Right forelimb (tissue), 1 donor: ENCODE results near the gene DMXL1.
"Not testable (repeated sequence)": the region's sequence is repeated elsewhere in the genome, so short reads cannot be mapped to it uniquely, and the experiment has no call there.

ENCODE experiments used
- DNase-seq: peaks from one replicate; pipeline ENCODE4 v3.0.0-alpha.2; 2018

The DMXL1 gene

DNA sequence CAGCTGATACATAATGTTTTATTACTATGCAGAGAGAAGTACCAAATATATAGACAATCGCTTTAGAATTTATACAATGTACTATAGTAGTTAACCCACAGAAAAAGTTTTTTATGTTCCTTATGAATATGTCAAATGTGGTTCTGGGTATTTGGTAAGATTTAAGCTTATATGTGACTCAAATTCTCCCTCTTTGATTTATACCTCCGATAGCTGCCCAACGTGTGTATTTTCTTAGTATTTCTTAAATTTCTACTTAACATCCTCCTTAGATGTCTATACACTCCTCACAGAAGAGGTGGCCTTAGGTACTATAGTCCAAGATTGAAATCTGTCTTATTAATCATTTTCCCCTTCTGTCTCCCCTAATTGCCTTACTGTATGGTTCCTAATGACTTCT, 146.3 kb downstream of the DMXL1 start:
- DNase-seq: no peak

DNA sequence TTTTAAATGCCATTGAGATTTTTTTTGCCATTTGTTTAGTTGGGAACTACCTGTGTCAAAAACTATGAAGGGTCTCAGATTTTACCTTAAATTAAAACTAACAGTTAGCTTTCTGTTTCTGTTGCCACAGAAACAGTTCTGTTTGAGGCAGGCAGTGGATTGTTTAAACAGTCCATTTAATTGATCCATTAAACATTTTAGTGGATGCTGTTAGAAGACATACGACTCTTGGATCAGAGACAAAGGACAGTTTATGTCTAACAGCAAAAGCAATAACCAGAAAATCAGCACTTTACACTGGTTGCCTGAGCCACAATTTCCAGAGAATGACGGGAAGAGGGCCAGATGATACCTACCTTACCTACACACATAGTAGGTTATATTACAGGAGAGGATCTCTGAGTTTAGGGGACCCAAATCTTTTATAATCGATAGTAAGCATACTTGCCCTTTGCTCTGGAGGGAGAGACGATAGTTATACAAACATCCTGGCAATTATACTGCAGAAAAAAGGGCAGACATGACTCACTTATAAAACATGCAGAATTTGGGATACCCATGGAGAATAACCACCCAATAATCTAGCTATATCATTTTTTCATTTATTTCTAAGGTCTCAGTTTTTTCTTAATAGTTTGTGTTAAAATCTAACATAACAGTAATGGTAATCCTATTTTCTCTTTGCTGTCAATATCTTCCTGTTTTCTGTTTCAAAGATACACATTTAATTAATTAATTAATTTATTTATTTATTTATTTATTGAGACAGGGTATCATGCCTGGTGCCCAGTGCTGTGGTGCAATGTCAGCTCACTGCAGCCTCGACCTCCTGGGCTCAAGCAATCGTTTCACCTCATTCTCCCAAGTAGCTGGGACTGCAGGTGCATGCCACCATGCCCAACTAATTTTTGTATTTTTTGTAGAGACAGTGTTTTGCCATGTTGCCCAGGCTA, 148.2 kb downstream of the DMXL1 start:
- DNase-seq: no peak

GRCh38 chr5:119220576-119221197, 149.8 kb downstream of the DMXL1 start:
- no peak for DNase-seq

DNA sequence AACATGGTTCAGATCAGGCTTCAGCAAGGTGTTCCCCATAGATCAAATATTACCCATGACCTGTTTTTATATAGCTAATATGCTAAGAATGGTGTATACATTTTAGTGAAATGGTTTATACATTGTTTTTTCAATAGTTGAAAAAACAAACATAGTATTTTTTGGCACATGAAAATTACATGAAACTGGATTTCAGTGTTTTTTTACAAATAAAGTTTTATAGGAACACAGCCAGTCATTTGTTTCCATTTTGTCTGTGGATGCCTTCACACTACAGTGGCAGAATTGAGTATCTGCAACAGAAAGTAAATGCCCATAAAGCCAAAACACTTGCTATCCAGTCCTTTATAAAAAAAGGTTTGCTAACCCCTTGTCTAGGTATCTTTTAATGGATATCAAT, 150.4 kb downstream of the DMXL1 start:
- no peak for DNase-seq

- DNase-seq: no peak
Observed at GRCh38 chr5:119229950-119230349, 159.1 kb downstream of the DMXL1 start.

GRCh38 chr5:119238265-119239118, 167.6 kb downstream of the DMXL1 start:
- no peak for DNase-seq

GRCh38 chr5:119239119-119239417, 168.2 kb downstream of the DMXL1 start:
- DNase-seq: no peak

GRCh38 chr5:119239826-119240225, 168.9 kb downstream of the DMXL1 start:
- DNase-seq: not testable (repeated sequence)

GRCh38 chr5:119243888-119244287, 173.0 kb downstream of the DMXL1 start:
- no peak for DNase-seq

DNA sequence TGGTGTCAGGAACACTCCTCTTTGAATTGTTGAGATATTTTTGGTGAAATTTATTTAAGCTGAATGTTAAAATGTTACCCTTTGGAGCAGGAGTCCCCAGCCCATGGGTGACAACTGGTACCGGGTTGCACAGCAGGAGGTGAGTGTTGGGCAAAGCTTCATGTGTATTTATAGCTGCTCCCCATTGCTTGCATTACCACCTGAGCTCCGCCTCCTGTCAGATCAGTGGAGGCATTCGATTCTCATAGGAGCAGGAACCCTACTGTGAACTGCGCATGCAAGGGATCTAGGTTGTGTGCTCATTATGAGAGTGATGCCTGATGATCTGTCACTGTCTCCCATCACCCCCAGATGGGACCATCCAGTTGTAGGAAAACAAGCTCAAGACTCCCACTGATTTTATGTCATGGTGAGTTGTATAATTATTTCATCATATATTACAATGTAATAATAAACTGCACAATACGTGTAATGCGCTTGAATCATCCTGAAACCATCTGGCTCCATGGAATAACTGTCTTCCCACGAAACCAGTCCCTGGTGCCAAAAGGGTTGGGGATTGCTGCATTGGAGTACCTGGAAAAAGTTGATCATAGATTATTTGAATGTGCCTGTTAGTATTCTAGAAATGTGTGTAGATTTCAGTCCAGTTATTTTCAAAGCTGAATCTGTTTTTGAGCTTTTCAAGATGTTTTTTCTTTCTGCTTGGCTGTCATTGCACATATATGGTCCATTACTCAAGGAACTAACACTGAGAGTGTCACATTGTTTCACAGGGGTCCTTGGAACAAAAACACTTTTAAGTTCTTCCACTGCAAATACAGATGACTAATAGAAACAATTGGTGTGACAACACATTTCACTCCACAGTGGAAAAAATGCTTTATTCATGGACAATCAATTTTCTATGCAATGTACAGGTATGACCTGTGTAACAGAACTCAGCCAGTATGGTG, 180.3 kb downstream of the DMXL1 start:
- no peak for DNase-seq

GRCh38 chr5:119255571-119256356, 184.9 kb downstream of the DMXL1 start:
- DNase-seq: no peak

DNA sequence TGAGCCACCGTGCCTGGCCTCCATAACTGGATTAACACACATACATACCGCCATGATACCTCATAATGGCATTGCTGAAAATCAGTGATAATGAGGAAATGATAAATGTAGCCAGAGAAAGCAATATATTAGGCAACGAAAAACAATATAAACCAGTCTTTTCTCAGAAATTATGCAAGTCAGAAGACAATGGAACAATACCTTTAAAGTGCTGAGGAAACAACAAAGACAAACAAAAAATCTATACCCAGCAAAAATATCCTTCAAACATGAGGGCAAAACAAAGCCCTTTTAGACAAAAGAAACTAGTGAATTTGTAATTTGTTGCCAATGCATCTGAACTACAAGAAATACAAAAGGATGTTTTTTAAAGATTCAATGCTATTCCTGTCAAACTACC, 186.7 kb downstream of the DMXL1 start:
- DNase-seq: no peak

GRCh38 chr5:119263639-119264038, 192.8 kb downstream of the DMXL1 start:
- DNase-seq: no peak

GRCh38 chr5:119264186-119264585, 193.3 kb downstream of the DMXL1 start:
- DNase-seq: no peak

DNA sequence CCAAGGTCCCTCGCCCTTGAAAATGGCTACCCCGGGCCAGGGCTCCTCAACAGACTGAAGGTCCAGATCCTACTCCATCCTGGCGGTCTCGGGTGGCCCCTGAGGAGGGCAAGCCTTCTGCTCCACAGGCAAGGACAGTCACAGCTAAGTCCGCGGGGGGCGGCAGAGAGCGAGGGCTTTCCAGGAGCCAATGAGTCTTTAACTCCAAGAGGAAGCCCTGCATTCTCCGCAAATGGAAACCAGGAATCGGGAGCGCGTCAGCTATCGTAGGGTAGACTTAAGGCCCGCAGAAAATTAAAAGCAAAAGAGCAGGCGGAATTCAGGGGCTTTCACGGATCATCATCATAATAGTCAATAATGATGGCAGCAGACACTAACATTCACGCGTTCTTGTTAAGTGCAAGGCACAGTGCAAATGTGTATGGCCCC, 197.1 kb downstream of the DMXL1 start:
- DNase-seq: peak; percentile 89

DNA sequence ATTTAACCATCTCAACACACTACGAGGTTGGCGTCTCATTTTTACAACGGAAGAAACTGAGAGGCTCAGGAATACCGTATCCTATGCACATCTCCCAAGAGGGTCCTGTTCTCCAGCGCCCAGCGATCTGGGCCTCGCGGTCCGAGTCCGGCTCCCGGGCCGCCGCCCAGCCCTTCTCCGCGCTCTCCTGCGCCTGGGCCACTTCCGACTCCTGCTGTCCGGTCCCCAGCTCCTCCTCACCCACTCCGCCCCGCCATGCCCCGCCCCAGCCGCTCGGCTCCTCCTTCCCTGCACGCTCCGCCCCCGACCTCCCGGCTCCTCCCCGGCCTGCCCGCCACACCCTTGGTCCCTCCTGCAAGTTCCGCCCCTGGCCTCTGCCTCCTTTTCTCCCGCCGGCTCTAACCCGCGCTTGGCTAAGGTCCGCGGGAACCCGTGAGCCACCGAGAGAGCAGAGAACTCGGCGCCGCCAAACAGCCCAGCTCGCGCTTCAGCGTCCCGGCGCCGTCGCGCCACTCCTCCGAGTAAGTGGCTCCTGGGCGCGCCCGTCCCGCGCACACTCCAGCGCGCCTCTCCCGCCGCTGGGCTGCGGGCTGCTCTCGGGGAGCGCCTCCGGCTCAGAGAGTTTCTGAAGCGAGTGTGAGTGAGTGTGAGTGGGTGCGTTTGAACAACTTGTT, 197.6 kb downstream of the DMXL1 start:
- DNase-seq: peak; percentile 99

DNA sequence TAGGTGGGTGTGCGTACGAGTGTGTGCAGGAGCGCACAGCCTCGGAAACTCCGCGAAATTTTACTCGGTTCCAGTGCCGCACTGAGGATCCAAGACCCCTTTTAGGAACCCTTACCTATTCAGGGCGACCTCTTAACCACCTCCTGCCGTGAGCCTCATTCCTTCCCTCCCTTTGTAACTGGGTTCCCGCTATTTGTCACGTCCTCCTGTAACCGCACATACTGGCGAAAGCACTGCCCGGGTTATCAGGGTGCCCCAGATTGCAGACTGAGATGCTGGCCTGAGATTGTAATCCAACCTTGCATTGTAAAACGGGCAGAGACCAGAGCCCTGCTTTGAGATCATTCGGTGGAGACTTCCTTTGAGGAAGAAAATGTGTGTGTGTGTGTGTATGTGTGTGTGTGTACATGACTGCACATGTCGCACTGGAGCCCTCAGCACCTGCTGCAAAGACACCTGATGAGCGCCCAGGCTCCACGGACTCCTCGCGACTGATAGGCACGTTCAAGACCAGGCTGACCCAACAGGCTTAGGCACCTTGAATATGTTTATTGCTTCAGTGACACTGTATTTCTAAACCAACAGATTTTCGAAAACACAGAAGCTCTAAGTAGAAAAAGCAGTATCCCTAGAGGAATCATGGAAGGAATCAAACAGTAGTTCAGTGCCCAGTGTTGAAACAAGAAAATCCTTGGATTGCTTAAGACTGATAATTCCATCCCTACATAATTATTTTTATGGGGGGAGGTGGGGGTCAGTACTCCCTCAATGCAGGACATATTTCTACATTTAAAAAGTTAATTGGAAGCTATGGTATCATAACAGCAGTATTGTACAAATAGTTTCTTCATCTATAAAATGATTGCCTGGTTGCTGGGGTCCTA, 198.4 kb downstream of the DMXL1 start:
- peak; percentile 57 for DNase-seq

DNA sequence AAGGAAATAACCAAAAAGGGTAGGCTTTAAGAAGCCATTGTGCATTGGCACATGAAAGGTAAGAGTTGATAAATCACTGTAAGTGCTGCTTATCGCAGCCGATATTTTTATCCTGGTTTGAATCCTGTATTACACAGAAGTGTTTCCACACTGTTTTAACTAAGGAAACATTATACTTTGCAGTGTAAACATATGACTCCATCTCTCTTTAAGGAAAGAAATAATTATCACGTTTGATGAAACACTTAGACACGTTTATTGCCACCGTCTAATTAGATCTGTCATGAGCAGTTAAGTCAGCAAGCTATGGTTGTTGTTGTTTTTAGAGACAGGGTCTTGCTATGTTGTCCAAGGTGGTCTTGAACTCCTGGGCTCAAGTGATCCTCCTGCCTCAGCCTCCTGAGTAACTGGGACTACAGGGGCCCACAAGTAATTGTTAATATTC, 199.3 kb downstream of the DMXL1 start:
- DNase-seq: no peak

DNA sequence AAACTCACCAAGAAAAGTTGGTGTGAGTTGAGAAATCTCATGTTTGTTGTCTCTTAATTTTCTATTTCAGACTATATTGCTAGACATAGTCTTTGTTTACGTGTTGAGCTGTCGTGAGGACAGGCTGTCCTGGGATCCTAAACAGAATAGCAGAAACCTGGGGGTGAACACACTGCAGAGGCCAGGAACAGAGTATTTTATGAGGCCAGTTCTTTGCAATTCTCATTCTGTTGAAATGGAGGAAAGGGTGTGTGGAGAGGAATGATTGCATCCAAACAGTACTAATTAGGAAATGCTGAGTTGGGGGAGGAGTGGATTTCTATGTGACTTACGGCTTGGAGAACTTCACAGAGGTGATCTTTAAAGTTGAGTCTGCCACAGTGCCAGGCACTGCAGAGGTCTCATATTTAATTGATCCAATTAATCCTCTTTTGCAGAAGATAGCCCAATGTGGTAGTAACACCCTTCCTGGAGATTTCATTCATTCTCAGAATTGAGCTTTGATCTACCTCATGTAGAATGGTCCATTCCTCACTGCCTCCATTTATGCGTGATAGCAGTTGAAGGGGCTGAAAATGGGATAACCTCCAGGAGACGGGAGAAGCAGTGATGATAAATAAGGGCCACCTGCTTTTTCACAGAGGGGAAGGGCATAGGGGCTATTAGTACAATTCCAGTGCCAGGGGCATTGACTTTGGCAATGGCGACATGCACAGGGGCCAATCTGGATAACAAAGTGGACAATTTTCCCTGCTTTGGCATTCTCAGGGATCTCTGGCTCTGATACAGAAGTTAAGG, 200.3 kb downstream of the DMXL1 start:
- no peak for DNase-seq
